Mesenchymal stem cell (in vitro differentiated cells and primary cell): ENCODE results near the gene TSC22D3.

Experiments
- DNase-seq: peaks from one replicate; pipeline ENCODE4 v3.0.0-alpha.2; 2013
- H2AFZ ChIP-seq: one replicate; pipeline ENCODE4 v1.6.1; 2013; ENCODE audit warnings: low read depth, mild to moderate bottlenecking, control low read depth, inconsistent platforms, low read length, moderate library complexity
- H2AK5ac ChIP-seq: 2 replicates; pipeline ENCODE4 v1.6.1; 2013; ENCODE audit warnings: low read length, moderate library complexity, mild to moderate bottlenecking, inconsistent platforms; ENCODE audit not compliant: severe bottlenecking
- H2BK120ac ChIP-seq: one replicate; pipeline ENCODE4 v1.6.1; 2013; ENCODE audit warnings: low read depth, mild to moderate bottlenecking, inconsistent platforms, low read length, moderate library complexity
- H2BK12ac ChIP-seq, 2 experiments: one replicate each; pipeline ENCODE4 v1.6.1; 2013; ENCODE audit warnings: inconsistent platforms in 2 of 2, low read length in 2 of 2, mild to moderate bottlenecking in 2 of 2, moderate library complexity in 2 of 2, control low read depth in 1 of 2
- H2BK15ac ChIP-seq: one replicate; pipeline ENCODE4 v1.6.1; 2013; ENCODE audit warnings: mild to moderate bottlenecking, low read depth, inconsistent platforms; ENCODE audit not compliant: poor library complexity, severe bottlenecking
- H2BK5ac ChIP-seq: 2 replicates; pipeline ENCODE4 v1.6.1; 2013; ENCODE audit warnings: low read depth, mild to moderate bottlenecking, low read length, control low read depth, inconsistent platforms; ENCODE audit not compliant: poor library complexity, severe bottlenecking
- H3K14ac ChIP-seq, 2 experiments: one replicate each; pipeline ENCODE4 v1.6.1; 2013; ENCODE audit warnings: inconsistent platforms in 2 of 2, low read length in 2 of 2, control low read depth in 1 of 2, mild to moderate bottlenecking in 1 of 2, moderate library complexity in 1 of 2
- H3K18ac ChIP-seq, 2 experiments: one replicate each; pipeline ENCODE4 v1.6.1; 2013; ENCODE audit warnings: inconsistent platforms in 2 of 2, low read length in 2 of 2, control low read depth in 1 of 2, low read depth in 1 of 2, mild to moderate bottlenecking in 1 of 2
- H3K23ac ChIP-seq, 2 experiments: one replicate each; pipeline ENCODE4 v1.6.1; 2013; ENCODE audit warnings: inconsistent platforms in 2 of 2, low read length in 2 of 2, mild to moderate bottlenecking in 2 of 2, moderate library complexity in 2 of 2, control low read depth in 1 of 2
- H3K27ac ChIP-seq: 2 replicates; pipeline ENCODE4 v1.5.1; 2013; ENCODE audit warnings: mild to moderate bottlenecking, moderate library complexity, low read length, control low read depth, inconsistent platforms; ENCODE audit not compliant: poor library complexity, severe bottlenecking
- H3K27me3 ChIP-seq, 2 experiments: 2 replicates each; pipeline versions ENCODE4 v1.6.1 to v1.7.0; 2013; ENCODE audit warnings: low read length in 2 of 2, mild to moderate bottlenecking in 2 of 2, moderate library complexity in 2 of 2, control low read depth in 1 of 2, inconsistent platforms in 1 of 2; ENCODE audit not compliant: control insufficient read depth in 1 of 2, insufficient read depth in 1 of 2
- H3K36me3 ChIP-seq, 2 experiments: 2 replicates each; pipeline versions ENCODE4 v1.6.1 to v1.7.0; 2013; ENCODE audit warnings: low read length in 2 of 2, control low read depth in 1 of 2, inconsistent platforms in 1 of 2, low read depth in 1 of 2, mild to moderate bottlenecking in 1 of 2; ENCODE audit not compliant: insufficient read depth in 2 of 2, control insufficient read depth in 1 of 2
- H3K4ac ChIP-seq, 2 experiments: one replicate each; pipeline ENCODE4 v1.6.1; 2013; ENCODE audit warnings: inconsistent platforms in 2 of 2, low read length in 2 of 2, mild to moderate bottlenecking in 2 of 2, moderate library complexity in 2 of 2, control low read depth in 1 of 2, low read depth in 1 of 2
- H3K4me1 ChIP-seq: 2 replicates; pipeline ENCODE4 v1.6.1; 2013; ENCODE audit warnings: low read depth, low read length, control low read depth; ENCODE audit not compliant: control insufficient read depth, insufficient read depth
- H3K4me2 ChIP-seq: 2 replicates; pipeline ENCODE4 v1.6.1; 2013; ENCODE audit warnings: low read length, mild to moderate bottlenecking, inconsistent platforms; ENCODE audit not compliant: poor library complexity, severe bottlenecking
- H3K4me3 ChIP-seq, 2 experiments: 2 replicates each; pipeline versions ENCODE4 v1.5.1 to v1.7.0; 2013; ENCODE audit warnings: low read length in 2 of 2, mild to moderate bottlenecking in 2 of 2, control low read depth in 1 of 2, low read depth in 1 of 2; ENCODE audit not compliant: insufficient read depth in 1 of 2
- H3K79me1 ChIP-seq: replicated peaks from 2 replicates; pipeline ENCODE4 v1.6.1; 2013; ENCODE audit warnings: mild to moderate bottlenecking, control low read depth, low read length, inconsistent platforms; ENCODE audit not compliant: poor library complexity, severe bottlenecking
- H3K9ac ChIP-seq: 2 replicates; pipeline ENCODE4 v1.7.0; 2013; ENCODE audit warnings: mild to moderate bottlenecking, low read length, moderate library complexity
- H3K9me3 ChIP-seq: 2 replicates; pipeline ENCODE4 v1.7.0; 2013; ENCODE audit warnings: mild to moderate bottlenecking, low read length; ENCODE audit not compliant: control insufficient read depth
- H4K8ac ChIP-seq: one replicate; pipeline ENCODE4 v1.6.1; 2013; ENCODE audit warnings: inconsistent platforms, mild to moderate bottlenecking, low read length, moderate library complexity
- H4K91ac ChIP-seq: one replicate; pipeline ENCODE4 v1.6.1; 2013; ENCODE audit warnings: mild to moderate bottlenecking, low read length, inconsistent platforms
- WGBS: methylation state at CpG from one replicate; pipeline ENCODE4 v1.1.7; 2013; ENCODE audit warnings: mixed read lengths; 5-methylcytosine and 5-hydroxymethylcytosine counted together

The TSC22D3 gene

DNA sequence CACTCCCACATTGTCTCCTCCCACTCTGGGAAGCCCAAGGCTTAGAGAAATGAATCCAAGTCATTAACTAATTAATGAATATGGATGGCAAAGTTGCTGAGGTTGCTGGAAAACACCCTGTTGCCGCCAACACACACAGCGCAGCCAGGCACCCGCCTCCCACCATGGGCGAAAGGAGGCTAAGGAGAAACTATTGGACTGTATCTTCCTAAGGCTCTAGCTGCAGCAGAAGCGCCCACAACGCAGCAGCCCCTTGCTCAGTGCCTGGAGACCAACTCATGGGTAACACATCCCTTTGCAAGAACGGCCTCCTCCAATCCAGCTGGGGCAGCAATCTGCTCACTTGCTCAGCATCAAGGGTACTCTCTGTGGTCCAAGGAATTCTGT lies 34.2 kb downstream of the TSC22D3 start:
- DNase-seq: no peak
- Histone ChIP-seq H2BK5ac (no peak overlapping the region), H3K36me3 (no peaks in the 10 kb centered on the region), H2BK12ac (peak overlapping the region; percentile 84 to 94), H3K18ac (peak overlapping the region; percentile 40 to 62), H3K27ac (no peak overlapping the region), H3K9me3 (no peaks in the 10 kb centered on the region), H4K91ac (peak overlapping the region; percentile 75), H3K79me1 (no peaks in the 10 kb centered on the region), H3K4me1 (peaks cover 15% of the 10 kb centered on the region), H3K9ac (no peak overlapping the region), H3K4me2 (no peak overlapping the region), H2BK15ac (peak overlapping the region; percentile 28), H3K27me3 (peaks cover 0 to 91% of the 10 kb centered on the region in 2 experiments), H3K14ac (peak overlapping the region in 1 of 2 experiments; percentile 86), H3K23ac (no peak overlapping the region), H3K4me3 (peak overlapping the region in 1 of 2 experiments; percentile 36), H2BK120ac (peak overlapping the region; percentile 49), H2AFZ (no peak overlapping the region), H3K4ac (peak overlapping the region; percentile 2 to 7), H2AK5ac (no peak overlapping the region), H4K8ac (peak overlapping the region; percentile 54)
- 76% methylated on average over 7 of the region's 7 CpGs for WGBS

DNA sequence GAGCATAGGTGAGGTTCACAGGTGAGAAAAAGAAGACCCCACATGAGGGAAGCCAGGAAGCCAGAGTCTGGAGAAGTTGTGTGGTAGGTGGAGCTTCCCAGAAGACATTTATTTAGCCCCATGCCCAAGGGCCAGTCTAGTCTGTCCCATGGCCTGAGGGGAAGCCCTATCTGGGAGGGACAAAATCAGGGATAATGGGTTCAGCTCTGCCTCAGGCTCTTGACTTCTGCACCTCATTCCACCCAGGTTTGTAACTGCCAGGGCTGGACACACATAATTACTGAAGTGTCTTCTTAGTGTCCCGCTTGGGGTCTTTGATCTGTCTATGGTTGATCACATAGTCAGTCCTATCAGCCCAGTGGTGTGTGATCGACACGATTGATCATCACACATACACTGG lies 36.0 kb downstream of the TSC22D3 start:
- H3K4me3 ChIP-seq: no peak overlapping the region
- no peak overlapping the region for H2BK120ac ChIP-seq
- H2BK12ac ChIP-seq: no peak overlapping the region
- H3K9me3 ChIP-seq: no peaks in the 10 kb centered on the region
- 94% methylated on average over 3 of the region's 3 CpGs for WGBS
- no peak overlapping the region for H2AFZ ChIP-seq
- no peak overlapping the region for H3K14ac ChIP-seq
- H3K18ac ChIP-seq: no peak overlapping the region
- H2BK5ac ChIP-seq: no peak overlapping the region
- H3K27ac ChIP-seq: no peak overlapping the region
- H3K27me3 ChIP-seq: peaks cover 0 to 89% of the 10 kb centered on the region in 2 experiments
- H3K79me1 ChIP-seq: no peaks in the 10 kb centered on the region
- H2AK5ac ChIP-seq: no peak overlapping the region
- no peak overlapping the region for H3K4ac ChIP-seq
- no peak overlapping the region for H4K91ac ChIP-seq
- H2BK15ac ChIP-seq: peak overlapping the region; percentile 48
- no peak for DNase-seq
- H4K8ac ChIP-seq: no peak overlapping the region
- no peak overlapping the region for H3K23ac ChIP-seq
- H3K4me2 ChIP-seq: no peak overlapping the region
- peaks cover 15% of the 10 kb centered on the region for H3K4me1 ChIP-seq
- H3K36me3 ChIP-seq: no peaks in the 10 kb centered on the region
- no peak overlapping the region for H3K9ac ChIP-seq

GRCh38 chrX:107738768-107739167 lies 36.8 kb downstream of the TSC22D3 start:
- DNase-seq: no peak
- H3K4me2 ChIP-seq: no peak overlapping the region
- H2BK5ac ChIP-seq: no peak overlapping the region
- H3K4me3 ChIP-seq: no peak overlapping the region
- H3K79me1 ChIP-seq: no peaks in the 10 kb centered on the region
- H3K36me3 ChIP-seq: no peaks in the 10 kb centered on the region
- no peak overlapping the region for H2AK5ac ChIP-seq
- H2BK120ac ChIP-seq: peak overlapping the region; percentile 19
- H3K14ac ChIP-seq: no peak overlapping the region
- H2BK12ac ChIP-seq: peak overlapping the region in 1 of 2 experiments; percentile 23
- no peak overlapping the region for H4K8ac ChIP-seq
- H3K4me1 ChIP-seq: peaks cover 15% of the 10 kb centered on the region
- no peak overlapping the region for H4K91ac ChIP-seq
- 88% methylated on average over 7 of the region's 8 CpGs for WGBS
- H2AFZ ChIP-seq: no peak overlapping the region
- H3K9ac ChIP-seq: no peak overlapping the region
- peak overlapping the region; percentile 28 for H2BK15ac ChIP-seq
- H3K9me3 ChIP-seq: no peaks in the 10 kb centered on the region
- H3K27me3 ChIP-seq: peaks cover 0 to 90% of the 10 kb centered on the region in 2 experiments
- H3K4ac ChIP-seq: no peak overlapping the region
- no peak overlapping the region for H3K27ac ChIP-seq
- H3K23ac ChIP-seq: no peak overlapping the region
- H3K18ac ChIP-seq: peak overlapping the region in 1 of 2 experiments; percentile 64

DNA sequence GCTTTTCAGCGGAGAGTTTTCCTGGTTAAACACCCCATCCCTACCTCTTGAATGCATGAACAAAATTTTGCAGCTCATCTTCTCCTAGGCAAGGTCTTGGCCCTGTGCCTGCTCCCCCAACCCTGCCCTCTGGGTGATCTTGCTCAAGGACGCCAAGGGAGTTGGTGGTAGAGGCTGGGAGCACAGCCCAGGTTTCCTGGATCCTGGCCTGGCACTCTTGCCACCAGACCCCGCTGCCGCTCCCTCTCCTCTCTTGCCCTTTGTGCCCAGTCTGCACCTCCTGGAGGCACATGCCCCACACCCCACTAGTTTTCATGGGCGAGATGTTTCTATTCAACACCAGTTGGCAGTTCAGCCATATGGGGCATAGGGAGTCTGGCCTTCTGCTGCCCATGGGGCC lies 37.3 kb downstream of the TSC22D3 start:
- H3K18ac ChIP-seq: peak overlapping the region in 1 of 2 experiments; percentile 40
- H3K4me2 ChIP-seq: no peak overlapping the region
- no peak overlapping the region for H2AFZ ChIP-seq
- no peak overlapping the region for H2BK5ac ChIP-seq
- H2BK12ac ChIP-seq: no peak overlapping the region
- no peak overlapping the region for H3K27ac ChIP-seq
- H3K4ac ChIP-seq: no peak overlapping the region
- WGBS: 83% methylated on average over 1 of the region's 5 CpGs
- no peak overlapping the region for H2AK5ac ChIP-seq
- H4K91ac ChIP-seq: no peak overlapping the region
- H3K23ac ChIP-seq: no peak overlapping the region
- H3K36me3 ChIP-seq: no peaks in the 10 kb centered on the region
- H2BK120ac ChIP-seq: no peak overlapping the region
- H3K27me3 ChIP-seq: peaks cover 0 to 89% of the 10 kb centered on the region in 2 experiments
- H3K9me3 ChIP-seq: no peaks in the 10 kb centered on the region
- no peak overlapping the region for H3K4me3 ChIP-seq
- no peak overlapping the region for H3K14ac ChIP-seq
- H2BK15ac ChIP-seq: no peak overlapping the region
- H3K9ac ChIP-seq: no peak overlapping the region
- peaks cover 15% of the 10 kb centered on the region for H3K4me1 ChIP-seq
- H4K8ac ChIP-seq: no peak overlapping the region
- no peak for DNase-seq
- no peaks in the 10 kb centered on the region for H3K79me1 ChIP-seq
